Central memory CD8-positive, alpha-beta T cell (primary cell): ENCODE results near the gene ARHGEF17.

ENCODE experiments used
- ATAC-seq: fragments of 150-1000 bp; cut with Tn5 transposase; replicated peaks from 2 replicates; pipeline ENCODE4 v1.10.0; 2022; ENCODE audit warnings: mild to moderate bottlenecking, moderate FRiP score, moderate number of reproducible peaks; ENCODE audit not compliant: poor library complexity, severe bottlenecking; ENCODE audit errors: extremely low read depth
- DNase-seq, 2 donors: peaks; one replicate each; pipeline ENCODE4 v3.0.0; 2021; ENCODE audit warnings: low spot score in 2 of 2
- H3K27ac Mint-ChIP-seq: one replicate; pipeline ENCODE4 v1.8.0; 2022; ENCODE audit warnings: low read depth, mild to moderate bottlenecking, moderate library complexity, mixed read lengths
- H3K27me3 Mint-ChIP-seq: one replicate; pipeline ENCODE4 v1.8.0; 2022; ENCODE audit warnings: mixed read lengths
- H3K36me3 Mint-ChIP-seq: one replicate; pipeline ENCODE4 v1.8.0; 2022; ENCODE audit warnings: mild to moderate bottlenecking, moderate library complexity, mixed read lengths; ENCODE audit not compliant: insufficient read depth
- H3K4me1 Mint-ChIP-seq: one replicate; pipeline ENCODE4 v1.8.0; 2022; ENCODE audit warnings: mixed read lengths
- H3K4me3 Mint-ChIP-seq: one replicate; pipeline ENCODE4 v1.8.0; 2022; ENCODE audit warnings: mild to moderate bottlenecking, moderate library complexity, mixed read lengths
- H3K9me3 Mint-ChIP-seq: one replicate; pipeline ENCODE4 v1.8.0; 2022; ENCODE audit warnings: mixed read lengths

ARHGEF17 gene

GRCh38 chr11:73390601-73391565 lies 82.8 kb downstream of the ARHGEF17 start:
- ATAC-seq, result no peak
- H3K36me3 Mint-ChIP-seq, result peaks cover 41% of the 10 kb centered on the region

GRCh38 chr11:73391665-73392064 lies 83.6 kb downstream of the ARHGEF17 start:
- Mint-ChIP-seq H3K27ac (no peak overlapping the region), H3K4me3 (no peak overlapping the region), H3K27me3 (no peaks in the 10 kb centered on the region), H3K36me3 (peaks cover 40% of the 10 kb centered on the region), H3K4me1 (peaks cover 34% of the 10 kb centered on the region), H3K9me3 (no peaks in the 10 kb centered on the region)
- no peak for DNase-seq
- no peak for ATAC-seq

More at GRCh38 chr11:73390601-73391565, 82.8 kb downstream of the ARHGEF17 start:
- Mint-ChIP-seq H3K4me3 (no peak overlapping the region), H3K9me3 (no peaks in the 10 kb centered on the region), H3K27me3 (no peaks in the 10 kb centered on the region), H3K4me1 (peaks cover 34% of the 10 kb centered on the region), H3K27ac (peak overlapping the region; percentile 75)
- DNase-seq, result no peak

DNA sequence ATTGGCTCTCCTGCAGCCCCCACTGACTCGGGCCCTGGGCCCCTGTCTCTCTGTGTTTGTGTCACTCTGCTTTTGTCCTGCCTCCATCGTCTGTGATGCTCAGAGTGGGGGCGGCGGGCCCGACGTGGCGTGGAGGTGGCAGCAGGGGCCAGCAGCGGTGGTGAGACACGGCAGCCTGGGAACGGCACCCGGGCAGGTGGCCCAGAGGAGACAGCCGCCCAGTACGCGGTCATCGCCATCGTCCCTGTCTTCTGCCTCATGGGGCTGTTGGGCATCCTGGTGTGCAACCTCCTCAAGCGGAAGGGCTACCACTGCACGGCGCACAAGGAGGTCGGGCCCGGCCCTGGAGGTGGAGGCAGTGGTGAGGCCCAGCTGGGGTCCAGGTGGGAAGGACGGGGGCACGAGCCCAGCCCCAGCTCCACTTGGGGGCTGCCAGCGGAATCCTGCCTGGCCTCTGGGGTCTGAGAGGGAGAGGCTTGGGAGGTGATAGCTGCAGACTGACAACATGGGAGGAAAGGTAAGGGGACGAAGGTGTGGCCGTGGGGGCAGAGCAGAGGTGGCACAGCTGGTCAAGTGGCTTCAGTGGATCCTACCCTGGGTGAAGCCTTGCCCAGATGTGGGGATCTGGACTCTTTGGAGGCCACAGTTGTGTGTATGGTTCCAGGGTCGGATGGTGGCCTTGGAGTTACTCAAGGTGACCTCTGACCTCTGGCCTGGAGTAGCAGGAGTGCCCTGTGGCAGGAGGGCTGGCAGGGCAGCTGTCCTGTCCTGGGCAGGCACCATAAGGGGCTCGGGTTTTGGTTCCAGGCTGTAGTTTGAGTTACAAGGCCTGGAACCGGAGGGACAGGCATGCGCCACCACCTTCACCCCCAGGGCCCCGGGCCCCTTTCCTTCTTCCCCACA lies 84.3 kb downstream of the ARHGEF17 start:
- H3K4me1 Mint-ChIP-seq, result peaks cover 29% of the 10 kb centered on the region
- no peaks in the 10 kb centered on the region for H3K27me3 Mint-ChIP-seq
- ATAC-seq, result no peak
- DNase-seq, result no peak
- H3K36me3 Mint-ChIP-seq, result peaks cover 46% of the 10 kb centered on the region
- H3K9me3 Mint-ChIP-seq, result no peaks in the 10 kb centered on the region
- H3K4me3 Mint-ChIP-seq, result no peak overlapping the region
- H3K27ac Mint-ChIP-seq, result peak overlapping the region; percentile 75

DNA sequence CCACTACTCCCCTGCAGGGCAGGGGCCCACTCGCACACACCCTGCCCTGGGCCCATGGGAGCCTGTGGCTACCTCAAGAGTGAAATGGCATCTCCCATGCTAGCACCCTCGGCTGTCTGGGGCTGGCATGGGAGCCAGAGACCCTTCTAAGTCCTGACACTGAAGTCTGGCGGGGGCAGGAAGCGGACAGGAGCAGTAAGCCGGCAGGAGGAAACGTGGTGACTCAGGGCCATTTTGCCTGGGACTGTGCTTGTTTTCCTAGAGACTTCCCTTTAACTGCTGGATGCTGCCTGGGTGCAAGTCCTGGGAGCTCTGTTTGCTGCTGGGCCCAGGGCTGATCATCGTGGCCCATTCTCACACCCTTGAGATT lies 84.9 kb downstream of the ARHGEF17 start:
- Mint-ChIP-seq H3K9me3 (no peaks in the 10 kb centered on the region), H3K4me1 (peaks cover 24% of the 10 kb centered on the region), H3K27ac (peak overlapping the region; percentile 75), H3K27me3 (no peaks in the 10 kb centered on the region), H3K36me3 (peaks cover 51% of the 10 kb centered on the region), H3K4me3 (no peak overlapping the region)
- no peak for DNase-seq
- ATAC-seq, result no peak

GRCh38 chr11:73393479-73394415 lies 85.7 kb downstream of the ARHGEF17 start:
- Mint-ChIP-seq H3K4me1 (peaks cover 18% of the 10 kb centered on the region), H3K36me3 (peaks cover 55% of the 10 kb centered on the region), H3K9me3 (no peaks in the 10 kb centered on the region), H3K4me3 (no peak overlapping the region), H3K27me3 (no peaks in the 10 kb centered on the region), H3K27ac (peak overlapping the region; percentile 19)
- DNase-seq (peak; percentile 50 to 58), ATAC-seq (peak; percentile 57)

GRCh38 chr11:73394416-73395296 lies 86.6 kb downstream of the ARHGEF17 start:
- Mint-ChIP-seq H3K9me3 (no peaks in the 10 kb centered on the region), H3K27ac (no peak overlapping the region), H3K27me3 (no peaks in the 10 kb centered on the region), H3K4me3 (peak overlapping the region; percentile 46), H3K4me1 (peaks cover 15% of the 10 kb centered on the region), H3K36me3 (peaks cover 59% of the 10 kb centered on the region)
- ATAC-seq (no peak), DNase-seq (no peak)

DNA sequence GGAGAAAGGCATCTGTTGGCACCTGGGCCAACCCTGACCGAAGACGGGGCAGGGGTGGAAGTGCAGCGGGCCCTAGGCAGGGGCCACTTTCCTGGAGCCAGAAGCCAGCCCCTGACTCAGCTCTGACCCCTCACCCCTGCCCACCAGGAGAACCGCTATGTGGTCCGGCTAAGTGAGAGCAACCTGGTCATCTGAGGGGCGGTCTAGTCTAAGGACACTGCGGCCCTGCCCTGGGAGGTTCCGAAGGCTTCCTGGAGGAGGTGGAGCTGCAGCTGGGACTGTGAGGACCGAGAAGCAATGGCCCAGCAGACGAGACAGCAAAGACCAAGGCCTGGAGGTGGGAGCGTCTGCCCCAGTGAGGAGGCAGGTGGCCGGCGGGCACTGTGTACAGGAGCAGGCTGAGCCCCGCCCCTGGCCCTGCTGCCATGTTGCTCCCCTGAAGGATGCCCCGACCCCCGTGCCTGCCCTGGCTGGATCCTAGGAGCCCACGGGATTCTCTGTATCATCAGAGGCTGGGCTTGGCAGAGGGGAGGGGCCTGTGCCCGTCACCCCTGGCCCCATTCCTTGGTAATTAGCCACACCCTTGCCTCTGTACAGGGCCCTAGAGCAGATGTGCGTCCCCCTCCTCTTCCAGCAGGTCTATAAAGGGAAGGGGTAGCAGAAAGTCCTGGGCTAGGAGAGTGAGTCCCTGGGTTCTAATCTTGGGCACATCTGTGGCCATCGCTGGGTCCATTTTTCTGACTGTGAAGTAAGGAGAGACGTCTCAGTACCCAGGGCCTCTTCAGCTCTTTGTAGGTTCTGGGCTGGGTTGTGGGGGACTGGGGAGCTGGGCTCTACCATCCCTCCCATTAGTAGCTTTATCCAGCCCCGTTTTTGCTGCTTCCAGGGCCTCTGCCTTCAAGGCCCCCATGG lies 87.5 kb downstream of the ARHGEF17 start:
- peaks cover 6% of the 10 kb centered on the region for H3K4me1 Mint-ChIP-seq
- peak overlapping the region; percentile 23 for H3K4me3 Mint-ChIP-seq
- ATAC-seq, result no peak
- H3K36me3 Mint-ChIP-seq, result peaks cover 58% of the 10 kb centered on the region
- no peak overlapping the region for H3K27ac Mint-ChIP-seq
- H3K9me3 Mint-ChIP-seq, result no peaks in the 10 kb centered on the region
- no peaks in the 10 kb centered on the region for H3K27me3 Mint-ChIP-seq
- no peak for DNase-seq

DNA sequence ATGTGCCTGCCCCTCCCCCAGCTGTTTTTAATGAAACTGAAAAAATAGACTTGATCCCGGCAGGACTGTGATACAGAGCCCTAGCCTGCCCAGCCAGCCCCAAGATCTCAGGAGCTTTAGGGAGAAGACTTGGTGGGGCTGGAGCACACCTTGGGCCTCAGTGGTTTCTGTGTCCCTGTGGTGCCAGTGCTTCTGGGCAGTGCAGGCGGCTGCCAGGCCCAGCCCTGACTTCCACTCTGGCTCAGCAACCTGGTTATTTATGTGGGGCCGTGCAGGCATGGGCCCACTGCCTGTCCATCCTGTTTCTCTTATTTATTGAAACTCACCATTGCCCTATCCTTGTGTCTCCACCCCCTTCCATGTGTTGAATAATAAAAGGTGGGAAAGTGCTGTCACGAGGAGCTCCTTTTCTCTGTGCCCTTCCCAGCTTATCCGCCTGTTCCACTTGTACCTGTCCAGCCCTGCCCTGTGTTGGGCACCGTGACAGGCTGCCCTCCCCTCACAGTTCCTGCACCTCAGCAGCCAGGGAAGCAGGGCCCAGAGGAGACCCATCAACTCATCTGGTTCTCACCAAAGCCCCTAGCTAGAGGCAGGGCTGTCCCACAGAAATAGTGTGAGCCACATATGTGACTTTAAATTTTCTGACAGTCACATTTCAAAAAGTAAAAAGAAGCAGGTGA lies 88.3 kb downstream of the ARHGEF17 start:
- peaks cover 59% of the 10 kb centered on the region for H3K36me3 Mint-ChIP-seq
- peaks cover 6% of the 10 kb centered on the region for H3K4me1 Mint-ChIP-seq
- no peaks in the 10 kb centered on the region for H3K9me3 Mint-ChIP-seq
- DNase-seq (no peak), ATAC-seq (no peak)
- H3K27ac Mint-ChIP-seq, result peak overlapping the region; percentile 91
- no peaks in the 10 kb centered on the region for H3K27me3 Mint-ChIP-seq
- H3K4me3 Mint-ChIP-seq, result no peak overlapping the region

DNA sequence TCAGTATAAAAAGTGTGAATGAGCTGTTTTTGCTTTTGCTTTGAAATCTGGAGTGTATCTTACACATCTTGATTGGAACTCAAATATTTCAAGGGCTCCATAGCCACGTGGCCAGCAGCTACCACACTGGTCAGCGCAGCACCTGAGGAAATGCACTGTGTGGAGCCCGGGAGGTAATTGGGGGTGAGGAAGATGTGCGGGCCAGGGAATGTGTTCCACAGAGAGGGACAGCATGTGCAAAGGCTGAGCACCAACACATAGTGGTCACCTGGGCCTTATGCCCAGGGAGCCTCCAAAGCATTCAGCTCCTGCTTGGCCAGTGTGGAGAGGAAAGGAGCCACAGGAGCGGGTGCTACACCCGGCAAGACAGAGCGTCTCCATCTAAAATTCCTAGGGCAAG lies 88.9 kb downstream of the ARHGEF17 start:
- H3K4me3 Mint-ChIP-seq, result no peak overlapping the region
- H3K4me1 Mint-ChIP-seq, result peaks cover 6% of the 10 kb centered on the region
- no peaks in the 10 kb centered on the region for H3K9me3 Mint-ChIP-seq
- ATAC-seq (no peak), DNase-seq (no peak)
- H3K36me3 Mint-ChIP-seq, result peaks cover 55% of the 10 kb centered on the region
- peak overlapping the region; percentile 91 for H3K27ac Mint-ChIP-seq
- H3K27me3 Mint-ChIP-seq, result no peaks in the 10 kb centered on the region

GRCh38 chr11:73397468-73398131 lies 89.5 kb downstream of the ARHGEF17 start:
- H3K27ac Mint-ChIP-seq, result peak overlapping the region; percentile 91
- no peaks in the 10 kb centered on the region for H3K9me3 Mint-ChIP-seq
- H3K27me3 Mint-ChIP-seq, result no peaks in the 10 kb centered on the region
- peak overlapping the region; percentile 37 for H3K4me3 Mint-ChIP-seq
- peaks cover 53% of the 10 kb centered on the region for H3K36me3 Mint-ChIP-seq
- DNase-seq, result no peak
- H3K4me1 Mint-ChIP-seq, result peaks cover 6% of the 10 kb centered on the region
- ATAC-seq, result no peak
